HepG2 (cell line): ENCODE measurements around the gene NUDT17. TPM values are rescaled to one million over a fixed set of nuclear protein-coding genes. Genes with fewer than 3 reads are reported as not detected.

Source experiments
- CC2D1A ChIP-seq: sonication (generic); formaldehyde crosslinking; IDR thresholded peaks from 2 replicates; pipeline ENCODE4 v1.8.1; 2023; ENCODE audit warnings: mild to moderate bottlenecking, missing genetic modification reagents
- CHD4 ChIP-seq: fragments of 200-600 bp; sonication (generic); IDR thresholded peaks from 2 replicates; pipeline ENCODE4 v1.7.0; 2017; ENCODE audit warnings: mild to moderate bottlenecking, low read length, borderline replicate concordance
- DRAP1 ChIP-seq: IDR thresholded peaks from 2 replicates; pipeline ENCODE4 v1.6.1; 2016; ENCODE audit warnings: missing genetic modification reagents, missing compliant biosample characterization
- ERF ChIP-seq: IDR thresholded peaks from 2 replicates; pipeline ENCODE4 v1.6.1; 2018; ENCODE audit warnings: missing biosample characterization, missing genetic modification reagents
- NCOA2 ChIP-seq: sonication (generic); formaldehyde crosslinking; IDR thresholded peaks from 2 replicates; pipeline ENCODE4 v1.8.0; 2022; ENCODE audit warnings: inconsistent platforms
- NFIC ChIP-seq: IDR thresholded peaks from 2 replicates; pipeline ENCODE4 v1.6.1; 2012; ENCODE audit warnings: mild to moderate bottlenecking, low read length, inconsistent platforms
- PAXIP1 ChIP-seq: sonication (generic); formaldehyde crosslinking; conservative IDR thresholded peaks from 2 replicates; pipeline ENCODE4 v1.4.0; 2020; ENCODE audit warnings: mild to moderate bottlenecking, missing genetic modification reagents, moderate library complexity
- PBX2 ChIP-seq: IDR thresholded peaks from 2 replicates; pipeline ENCODE4 v1.6.1; 2016; ENCODE audit warnings: control low read depth
- PCBP1 ChIP-seq: fragments of 200-400 bp; formaldehyde crosslinking; IDR thresholded peaks from 2 replicates; pipeline ENCODE4 v1.6.1; 2017; ENCODE audit warnings: mild to moderate bottlenecking, low read depth, low read length, borderline replicate concordance
- PHF21A ChIP-seq: sonication (generic); formaldehyde crosslinking; IDR thresholded peaks from 2 replicates; pipeline ENCODE4 v1.5.0; 2020; ENCODE audit warnings: mild to moderate bottlenecking, missing genetic modification reagents
- RXRB ChIP-seq: IDR thresholded peaks from 2 replicates; pipeline ENCODE4 v1.6.1; 2016; ENCODE audit warnings: borderline replicate concordance, missing genetic modification reagents, missing compliant biosample characterization
- WIZ ChIP-seq: sonication (generic); formaldehyde crosslinking; IDR thresholded peaks from 2 replicates; pipeline ENCODE4 v1.5.1; 2020; ENCODE audit warnings: mild to moderate bottlenecking, missing genetic modification reagents
- ZKSCAN1 ChIP-seq: fragments of 150-350 bp; IDR thresholded peaks from 2 replicates; pipeline ENCODE4 v1.6.1; 2014; ENCODE audit warnings: low read length
- ZNF251 ChIP-seq: sonication (generic); formaldehyde crosslinking; IDR thresholded peaks from 2 replicates; pipeline ENCODE4 v1.9.0; 2021; ENCODE audit warnings: mild to moderate bottlenecking, missing genetic modification reagents
- ZNF281 ChIP-seq: sonication (generic); formaldehyde crosslinking; IDR thresholded peaks from 2 replicates; pipeline ENCODE4 v1.4.0; 2020; ENCODE audit warnings: missing genetic modification reagents, borderline replicate concordance
- ZNF383 ChIP-seq: sonication (generic); formaldehyde crosslinking; IDR thresholded peaks from 2 replicates; pipeline ENCODE4 v1.4.0; 2020; ENCODE audit warnings: missing genetic modification reagents, mild to moderate bottlenecking, borderline replicate concordance
- ZNF564 ChIP-seq: sonication (generic); formaldehyde crosslinking; IDR thresholded peaks from 2 replicates; pipeline ENCODE4 v1.8.1; 2023; ENCODE audit warnings: mild to moderate bottlenecking, missing genetic modification reagents
- ZNF674 ChIP-seq: sonication (generic); formaldehyde crosslinking; IDR thresholded peaks from 2 replicates; pipeline ENCODE4 v1.5.0; 2020; ENCODE audit warnings: low read depth, mild to moderate bottlenecking, missing genetic modification reagents
- ZNF704 ChIP-seq: sonication (generic); formaldehyde crosslinking; IDR thresholded peaks from 2 replicates; pipeline ENCODE4 v1.8.1; 2023; ENCODE audit warnings: mild to moderate bottlenecking, inconsistent platforms, moderate library complexity, missing genetic modification reagents, borderline replicate concordance
- ZNF768 ChIP-seq: sonication (generic); formaldehyde crosslinking; IDR thresholded peaks from 2 replicates; pipeline ENCODE4 v1.4.0; 2020; ENCODE audit warnings: missing genetic modification reagents
- polyA plus RNA-seq, 8 experiments: library from polyadenylated mRNA; depleted of rRNA in 3 of 8; stranded (reverse) in 7 of 8; unstranded in 1 of 8; fragments of >200 nt; fragmentation: Illumina TruSeq in 4 of 8; extraction: Trizol in 4 of 8; gene quantifications; 2 replicates each; pipeline versions ENCODE4 v1.2.1 to v1.2.3, GENCODE V29; 2011 to 2016; ENCODE audit warnings: low read depth in 4 of 8, missing spikeins in 1 of 8, mixed read lengths in 1 of 8; ENCODE audit not compliant: insufficient read depth in 1 of 8
- total RNA-seq, 5 experiments: library from RNA; depleted of rRNA; stranded (reverse); fragments of >200 nt; fragmentation: Illumina TruSeq; extraction: Trizol; gene quantifications; 2 replicates each; pipeline ENCODE4 v1.2.3, GENCODE V29; 2016; ENCODE audit warnings: low read depth in 1 of 5

NUDT17 gene
- total and polyA plus RNA-seq, 2 of the 13 experiments (the other 11 are each of a cell fraction or from before 2014, with no cell fraction given), result 2.6 to 5.8 TPM

- TF ChIP-seq NFIC (no peak), PBX2 (CRISPR knock-in tag) (no peak), ZNF674 (CRISPR knock-in tag) (no peak; the same call in 1 of the 2 replicates), ZNF564 (CRISPR knock-in tag) (peak; percentile 91), ZNF281 (CRISPR knock-in tag) (peak; percentile 4; the same call in 1 of the 2 replicates), DRAP1 (CRISPR knock-in tag) (no peak), ZNF251 (no peak), ZNF704 (CRISPR knock-in tag) (0 out of 2 replicates have a peak, but pooled peaks have one; percentile 65), WIZ (CRISPR knock-in tag) (no peak), NCOA2 (CRISPR knock-in tag) (peak; percentile 55), PAXIP1 (CRISPR knock-in tag) (peak; percentile 54), PCBP1 (no peak), ZKSCAN1 (no peak), ERF (CRISPR knock-in tag) (peak; percentile 37; the same call in 1 of the 2 replicates), PHF21A (CRISPR knock-in tag) (peak; percentile 31; the same call in 1 of the 2 replicates), ZNF768 (CRISPR knock-in tag) (peak; percentile 73; the same call in 1 of the 2 replicates), ZNF383 (CRISPR knock-in tag) (no peak), RXRB (CRISPR knock-in tag) (0 out of 2 replicates have a peak, but pooled peaks have one; percentile 46), CC2D1A (CRISPR knock-in tag) (no peak), CHD4 (no peak)
These were observed 21.6 kb upstream of the NUDT17 start, which contains the start of the genes POLR3C and RNF115 (continued) for GRCh38 chr1:145823565-145824498.
